HG03103 (cell line): ENCODE data around the gene ZIC3.

Experiments used
- ATAC-seq: cut with Tn5 transposase; IDR thresholded peaks from one replicate; pipeline ENCODE4 v1.9.1; 2021; ENCODE audit warnings: low read depth; ENCODE audit not compliant: unreplicated experiment

ZIC3 gene

GRCh38 chrX:137573324-137574101, 7.6 kb downstream of the ZIC3 start:
- no peak for ATAC-seq

- no peak for ATAC-seq
Measured at GRCh38 chrX:137574102-137574783, 8.3 kb downstream of the ZIC3 start.

- no peak for ATAC-seq
Measured at GRCh38 chrX:137574784-137575293, 8.9 kb downstream of the ZIC3 start.

DNA sequence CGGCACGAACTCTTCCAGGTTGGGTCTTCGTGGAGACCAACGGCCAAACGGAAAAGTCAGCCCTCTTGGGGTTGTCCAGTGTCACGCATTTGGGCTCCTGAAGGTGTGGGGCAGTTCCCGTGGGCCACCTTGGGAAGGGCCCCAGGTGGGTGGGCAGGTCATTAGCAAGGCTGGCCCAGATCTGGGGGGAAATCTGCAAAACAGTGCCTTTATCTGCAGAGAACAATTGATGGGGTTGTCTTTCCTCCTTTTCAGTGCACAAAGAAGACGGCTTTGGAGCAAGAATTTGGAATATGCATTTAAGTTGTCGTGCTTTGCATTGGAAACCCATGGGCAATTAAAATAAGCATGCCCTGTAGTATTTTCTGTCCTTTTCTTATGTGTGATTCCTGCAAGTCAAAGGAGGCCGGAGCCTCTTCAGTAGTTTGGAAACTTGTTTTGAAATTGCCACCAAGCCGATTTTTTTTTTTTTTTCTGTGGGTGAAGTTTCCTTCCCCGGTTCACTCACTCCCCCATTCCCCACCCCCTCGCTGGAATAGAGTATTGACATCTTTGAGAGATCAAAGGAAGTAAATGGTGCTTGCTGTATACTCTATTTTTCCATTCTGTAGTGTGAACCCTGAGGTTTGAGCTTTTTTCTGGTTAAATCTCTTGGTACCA, 9.8 kb downstream of the ZIC3 start:
- no peak for ATAC-seq

DNA sequence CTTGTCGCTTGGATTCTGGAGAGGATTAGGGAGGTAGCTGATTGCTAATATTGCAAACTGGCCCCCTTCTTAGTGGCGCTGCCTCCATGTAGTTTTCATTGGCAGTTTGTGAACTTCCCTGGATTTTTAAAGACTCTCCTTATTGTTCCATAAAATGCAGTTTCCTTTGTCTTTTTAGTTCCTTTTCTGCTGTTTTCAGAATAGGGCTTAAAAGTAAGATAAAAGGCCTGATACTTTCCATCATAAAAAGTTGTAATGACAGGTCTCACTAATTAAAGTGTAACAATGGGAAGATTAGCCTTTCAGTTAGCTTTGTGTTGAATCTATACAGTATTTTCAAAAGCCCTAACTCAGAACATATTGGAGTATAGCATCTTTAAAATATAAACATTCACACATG, 21.2 kb downstream of the ZIC3 start:
- no peak for ATAC-seq

GRCh38 chrX:137600769-137601168, 34.8 kb downstream of the ZIC3 start:
- no peak for ATAC-seq
